Activated T-helper 2 cell treated with anti-CD3 and anti-CD28 coated beads, Interferon-gamma antibody, Interleukin-2, Interleukin-4, amounts not matched to agents 10 μg/mL and 5 μg/mL and 100 μg/mL, durations not matched to agents 14 hours and 24 hours and 36 hours (primary cell): ENCODE results near the gene HS3ST5. TPM values are rescaled to one million over a fixed set of nuclear protein-coding genes. Genes with fewer than 3 reads are reported as not detected.
"Not testable (repeated sequence)": the region's sequence is repeated elsewhere in the genome, so short reads cannot be mapped to it uniquely, and the experiment has no call there.

ENCODE experiments used
- DNase-seq: peaks from one replicate; pipeline ENCODE4 v3.0.0; 2021; ENCODE audit warnings: low spot score
- H3K27ac Mint-ChIP-seq: one replicate; pipeline ENCODE4 v1.8.0; 2021; ENCODE audit warnings: mixed read lengths
- H3K27me3 Mint-ChIP-seq: one replicate; pipeline ENCODE4 v1.8.0; 2021; ENCODE audit warnings: low read depth, mixed read lengths
- H3K36me3 Mint-ChIP-seq: one replicate; pipeline ENCODE4 v1.8.0; 2021; ENCODE audit warnings: low read depth, mixed read lengths
- H3K4me1 Mint-ChIP-seq: one replicate; pipeline ENCODE4 v1.8.0; 2021; ENCODE audit warnings: low read depth, mixed read lengths
- H3K4me3 Mint-ChIP-seq: one replicate; pipeline ENCODE4 v1.8.0; 2021; ENCODE audit warnings: low read depth, mild to moderate bottlenecking, moderate library complexity, mixed read lengths
- H3K9me3 Mint-ChIP-seq: one replicate; pipeline ENCODE4 v1.8.0; 2021; ENCODE audit warnings: mixed read lengths
- intact Hi-C: fragments of 100-400 bp; cut with micrococcal nuclease; formaldehyde crosslinking; loops from one replicate; pipeline ENCODE4 v1.15.1; 2023
- total RNA-seq: library from RNA; stranded (reverse); gene quantifications from 2 replicates; pipeline ENCODE4 v1.2.3, GENCODE V29; 2022

Gene HS3ST5
- total RNA-seq, 1 donor from 2014 or later = not detected

- no peaks in the 10 kb centered on the region for H3K4me1 Mint-ChIP-seq
- no peaks in the 10 kb centered on the region for H3K9me3 Mint-ChIP-seq
- DNase-seq = no peak
- no peak overlapping the region for H3K27ac Mint-ChIP-seq
- intact Hi-C loops = no loop called here
- no peak overlapping the region for H3K4me3 Mint-ChIP-seq
- no peaks in the 10 kb centered on the region for H3K36me3 Mint-ChIP-seq
- no peaks in the 10 kb centered on the region for H3K27me3 Mint-ChIP-seq
These were observed 26.8 kb downstream of the HS3ST5 start for GRCh38 chr6:114315831-114316595.

DNA sequence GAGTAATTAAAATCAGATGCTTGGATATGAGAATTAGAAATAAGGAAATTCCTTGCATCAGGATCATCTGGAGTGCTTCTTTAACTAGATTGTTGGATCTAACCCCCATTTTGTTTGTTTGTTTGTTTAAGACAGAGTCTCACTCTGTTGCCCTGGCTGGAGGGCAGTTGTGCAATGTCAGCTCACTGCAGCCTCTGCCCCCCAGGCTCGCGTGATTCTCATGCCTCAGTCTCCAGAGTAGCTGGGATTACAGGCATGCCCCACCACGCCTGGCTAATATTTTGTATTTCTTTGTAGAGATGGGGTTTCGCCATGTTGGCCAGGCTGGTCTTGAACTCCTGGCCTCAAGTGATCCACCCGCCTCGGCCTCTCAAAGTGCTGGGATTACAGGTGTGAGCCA, 29.0 kb downstream of the HS3ST5 start:
- H3K27ac Mint-ChIP-seq, H3K9me3 Mint-ChIP-seq, DNase-seq, intact Hi-C loops, H3K27me3 Mint-ChIP-seq, H3K4me1 Mint-ChIP-seq, H3K4me3 Mint-ChIP-seq, H3K36me3 Mint-ChIP-seq: not testable (repeated sequence)

DNA sequence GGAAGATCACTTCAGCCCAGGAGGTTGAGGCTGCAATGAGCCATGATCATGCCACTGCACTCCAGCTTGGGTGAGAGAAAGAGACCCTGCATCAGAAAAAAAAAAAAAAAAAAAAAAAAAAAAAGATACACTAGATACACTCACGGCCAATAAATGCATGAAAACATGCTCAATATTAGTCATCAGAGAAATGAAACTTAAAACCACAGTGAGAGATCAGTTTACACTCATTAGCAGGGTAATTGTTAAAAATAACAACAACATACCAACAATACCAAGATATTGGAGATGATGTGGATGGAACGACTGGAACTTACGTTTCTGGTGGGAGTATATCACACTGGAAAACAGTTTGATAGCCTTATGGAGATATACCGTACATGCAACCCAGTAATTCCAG, 29.9 kb downstream of the HS3ST5 start:
- Mint-ChIP-seq H3K36me3 (no peaks in the 10 kb centered on the region), H3K9me3 (no peaks in the 10 kb centered on the region), H3K27ac (no peak overlapping the region), H3K4me1 (no peaks in the 10 kb centered on the region), H3K27me3 (no peaks in the 10 kb centered on the region), H3K4me3 (no peak overlapping the region)
- DNase-seq = no peak
- intact Hi-C loops = no loop called here

GRCh38 chr6:114310053-114310452, 32.8 kb downstream of the HS3ST5 start:
- no peak overlapping the region for H3K27ac Mint-ChIP-seq
- intact Hi-C loops = no loop called here
- no peak overlapping the region for H3K4me3 Mint-ChIP-seq
- H3K27me3 Mint-ChIP-seq = no peaks in the 10 kb centered on the region
- H3K9me3 Mint-ChIP-seq = no peaks in the 10 kb centered on the region
- no peaks in the 10 kb centered on the region for H3K36me3 Mint-ChIP-seq
- H3K4me1 Mint-ChIP-seq = no peaks in the 10 kb centered on the region
- no peak for DNase-seq

- intact Hi-C loops = no loop called here
- no peak overlapping the region for H3K27ac Mint-ChIP-seq
- H3K9me3 Mint-ChIP-seq = no peaks in the 10 kb centered on the region
- H3K36me3 Mint-ChIP-seq = no peaks in the 10 kb centered on the region
- H3K27me3 Mint-ChIP-seq = no peaks in the 10 kb centered on the region
- no peaks in the 10 kb centered on the region for H3K4me1 Mint-ChIP-seq
- H3K4me3 Mint-ChIP-seq = no peak overlapping the region
- no peak for DNase-seq
These were observed 38.4 kb downstream of the HS3ST5 start for GRCh38 chr6:114304304-114304887.

DNA sequence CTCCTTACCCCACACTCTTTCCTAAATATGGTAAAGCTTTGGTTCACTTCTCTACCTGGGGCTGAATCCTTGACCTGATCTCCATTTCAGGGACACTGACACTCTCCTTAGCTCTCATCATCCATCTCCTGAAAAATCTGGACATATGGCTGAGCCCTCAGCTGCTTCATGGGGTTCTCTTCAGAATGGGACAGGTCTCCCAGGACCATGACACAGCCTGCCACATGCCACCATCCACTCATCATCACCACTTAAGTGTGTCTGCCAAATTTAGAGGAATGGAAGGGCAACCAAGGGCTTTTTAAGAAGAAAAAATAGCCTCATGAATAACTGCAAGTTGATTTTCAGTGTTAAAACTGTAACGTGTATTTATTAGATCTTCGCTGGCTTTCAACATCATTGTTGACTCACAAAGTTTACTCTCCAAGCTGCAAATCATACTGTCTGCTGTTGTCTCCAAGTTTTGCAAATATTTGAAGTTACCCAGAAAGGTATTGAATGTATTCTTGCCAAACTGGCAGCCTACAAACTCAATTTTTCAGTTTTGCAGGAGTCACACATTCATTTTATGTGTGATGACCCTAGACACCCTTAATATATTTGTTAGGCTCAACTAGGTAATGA, 41.1 kb downstream of the HS3ST5 start:
- H3K4me3 Mint-ChIP-seq = no peak overlapping the region
- no peaks in the 10 kb centered on the region for H3K36me3 Mint-ChIP-seq
- no peak for DNase-seq
- H3K9me3 Mint-ChIP-seq = no peaks in the 10 kb centered on the region
- H3K27ac Mint-ChIP-seq = no peak overlapping the region
- intact Hi-C loops = no loop called here
- H3K4me1 Mint-ChIP-seq = no peaks in the 10 kb centered on the region
- no peaks in the 10 kb centered on the region for H3K27me3 Mint-ChIP-seq

DNA sequence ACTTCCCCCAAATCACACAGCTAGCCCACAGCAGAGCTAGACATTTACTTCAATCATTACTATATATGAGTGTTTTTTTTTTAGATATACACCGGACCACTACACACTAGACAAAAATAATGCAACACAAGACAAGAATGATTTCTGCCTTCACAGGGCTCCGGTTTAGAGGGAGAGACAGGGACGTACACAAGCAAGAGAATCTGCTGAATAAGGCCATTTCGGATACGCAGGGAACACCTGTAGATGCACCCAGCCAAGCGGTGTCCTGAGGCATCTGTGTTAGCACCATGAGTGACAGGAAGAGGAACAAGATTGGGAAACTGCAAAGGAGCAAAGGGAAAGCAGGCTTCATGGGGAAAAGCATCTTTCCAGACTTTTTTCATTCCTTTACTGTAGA, 45.7 kb downstream of the HS3ST5 start:
- no peak for DNase-seq
- Mint-ChIP-seq H3K27ac (no peak overlapping the region), H3K27me3 (no peaks in the 10 kb centered on the region), H3K36me3 (no peaks in the 10 kb centered on the region), H3K4me3 (no peak overlapping the region), H3K9me3 (no peaks in the 10 kb centered on the region), H3K4me1 (no peaks in the 10 kb centered on the region)
- intact Hi-C loops = no loop called here

GRCh38 chr6:114292431-114292830, 50.4 kb downstream of the HS3ST5 start:
- Mint-ChIP-seq H3K36me3 (no peaks in the 10 kb centered on the region), H3K4me3 (no peak overlapping the region), H3K9me3 (no peaks in the 10 kb centered on the region), H3K27me3 (no peaks in the 10 kb centered on the region), H3K27ac (no peak overlapping the region), H3K4me1 (no peaks in the 10 kb centered on the region)
- intact Hi-C loops = no loop called here
- no peak for DNase-seq

DNA sequence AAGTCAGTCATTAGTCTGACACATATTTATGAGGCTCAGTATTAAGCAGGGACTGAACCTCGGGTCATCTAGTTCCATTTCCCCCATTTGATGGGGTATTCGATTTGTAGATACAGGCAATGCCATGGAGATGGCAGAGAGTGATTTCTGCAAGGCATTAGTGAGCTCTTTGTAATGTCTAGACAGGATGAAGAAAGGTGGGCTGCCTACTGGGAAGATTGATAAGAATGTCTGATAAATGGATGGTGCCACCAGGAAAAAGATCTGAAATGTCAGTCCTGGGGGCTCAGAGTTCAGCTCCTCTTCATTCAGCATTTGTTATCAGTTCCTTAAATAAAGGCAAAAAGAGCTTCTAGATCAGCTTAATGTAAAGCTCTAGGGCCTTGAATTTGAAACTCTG, 51.4 kb downstream of the HS3ST5 start:
- Mint-ChIP-seq H3K36me3 (no peaks in the 10 kb centered on the region), H3K9me3 (no peaks in the 10 kb centered on the region), H3K4me1 (no peaks in the 10 kb centered on the region), H3K27me3 (no peaks in the 10 kb centered on the region), H3K4me3 (no peak overlapping the region), H3K27ac (no peak overlapping the region)
- intact Hi-C loops = no loop called here
- DNase-seq = no peak

DNA sequence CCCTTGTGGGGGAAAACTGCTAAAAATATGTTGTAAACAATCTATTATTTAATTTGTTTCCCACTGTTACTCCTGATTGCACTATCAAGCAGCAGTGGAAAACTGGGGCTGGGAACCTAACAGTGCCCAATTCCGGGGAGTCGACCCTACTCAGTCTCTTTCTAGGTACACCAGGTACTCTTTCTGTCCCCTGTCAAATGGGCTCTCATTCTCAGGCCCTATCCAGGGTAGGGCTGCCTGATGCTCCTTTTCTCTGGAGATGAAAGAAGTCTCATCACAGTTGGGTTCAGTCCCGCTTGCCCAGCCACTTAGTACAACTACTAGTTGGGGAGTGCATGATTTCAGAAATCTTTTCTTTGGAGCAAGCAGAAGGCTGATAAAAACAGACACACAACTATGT, 52.0 kb downstream of the HS3ST5 start:
- no peaks in the 10 kb centered on the region for H3K36me3 Mint-ChIP-seq
- no peaks in the 10 kb centered on the region for H3K9me3 Mint-ChIP-seq
- no peaks in the 10 kb centered on the region for H3K4me1 Mint-ChIP-seq
- DNase-seq = no peak
- H3K27me3 Mint-ChIP-seq = no peaks in the 10 kb centered on the region
- no peak overlapping the region for H3K4me3 Mint-ChIP-seq
- intact Hi-C loops = no loop called here
- H3K27ac Mint-ChIP-seq = no peak overlapping the region

DNA sequence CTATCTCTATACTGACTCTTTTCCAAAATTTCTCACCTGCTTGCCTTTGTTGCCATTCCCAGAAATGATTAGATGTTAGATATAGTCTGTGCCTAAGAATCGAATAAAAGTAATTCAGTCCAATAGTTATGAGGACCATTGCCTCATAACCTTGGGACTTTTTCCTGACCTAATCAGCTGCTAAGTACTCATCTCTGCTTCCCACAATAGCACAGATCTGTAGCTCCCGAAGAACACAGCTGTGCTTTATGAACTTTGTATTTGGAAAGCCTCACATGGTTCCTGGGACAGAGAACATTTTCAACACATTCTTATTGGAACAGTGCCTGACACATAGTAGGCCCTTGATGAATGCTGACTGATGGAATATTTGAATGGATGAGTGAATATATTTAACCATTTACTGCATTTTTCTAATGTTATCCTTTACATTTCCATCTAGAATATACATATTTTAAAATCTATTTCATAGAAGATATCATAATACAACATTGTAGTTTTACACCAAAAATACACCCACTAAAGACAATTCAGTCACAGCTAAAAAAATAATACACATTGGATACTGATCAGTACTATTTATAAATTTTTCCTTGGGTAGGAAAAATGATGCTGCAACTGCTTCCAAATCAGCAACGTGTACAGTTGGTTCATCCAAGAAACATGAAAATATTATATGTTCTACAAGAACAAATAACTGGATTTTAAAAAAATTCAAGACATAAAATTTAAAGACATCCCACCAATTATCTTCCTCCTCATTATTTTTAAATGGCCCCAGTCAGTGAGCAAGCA, 53.9 kb downstream of the HS3ST5 start:
- no peak overlapping the region for H3K27ac Mint-ChIP-seq
- intact Hi-C loops = no loop called here
- no peaks in the 10 kb centered on the region for H3K9me3 Mint-ChIP-seq
- no peaks in the 10 kb centered on the region for H3K27me3 Mint-ChIP-seq
- no peak overlapping the region for H3K4me3 Mint-ChIP-seq
- H3K36me3 Mint-ChIP-seq = no peaks in the 10 kb centered on the region
- no peaks in the 10 kb centered on the region for H3K4me1 Mint-ChIP-seq
- DNase-seq = no peak

DNA sequence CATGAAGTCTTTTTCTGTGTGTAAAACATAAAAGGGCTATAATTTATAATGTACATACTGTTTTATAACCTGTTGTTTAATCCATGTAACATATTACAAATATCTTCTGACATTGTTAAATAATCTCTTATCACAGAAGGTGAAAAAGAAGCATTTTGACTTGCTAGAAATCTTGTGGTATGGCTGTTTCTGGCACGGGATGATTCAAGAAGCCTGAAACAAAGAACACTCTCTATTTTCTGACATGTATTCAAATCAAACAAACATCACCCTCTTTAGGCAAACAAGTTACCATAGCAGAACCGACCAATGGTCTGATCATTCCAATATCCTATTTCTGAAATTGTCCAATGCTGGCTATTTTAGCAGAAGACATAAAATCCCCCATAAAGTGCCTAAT, 55.4 kb downstream of the HS3ST5 start:
- Mint-ChIP-seq H3K27me3 (peaks cover 2% of the 10 kb centered on the region), H3K36me3 (no peaks in the 10 kb centered on the region), H3K4me1 (no peaks in the 10 kb centered on the region), H3K27ac (no peak overlapping the region), H3K4me3 (no peak overlapping the region), H3K9me3 (no peaks in the 10 kb centered on the region)
- intact Hi-C loops = no loop called here
- no peak for DNase-seq

DNA sequence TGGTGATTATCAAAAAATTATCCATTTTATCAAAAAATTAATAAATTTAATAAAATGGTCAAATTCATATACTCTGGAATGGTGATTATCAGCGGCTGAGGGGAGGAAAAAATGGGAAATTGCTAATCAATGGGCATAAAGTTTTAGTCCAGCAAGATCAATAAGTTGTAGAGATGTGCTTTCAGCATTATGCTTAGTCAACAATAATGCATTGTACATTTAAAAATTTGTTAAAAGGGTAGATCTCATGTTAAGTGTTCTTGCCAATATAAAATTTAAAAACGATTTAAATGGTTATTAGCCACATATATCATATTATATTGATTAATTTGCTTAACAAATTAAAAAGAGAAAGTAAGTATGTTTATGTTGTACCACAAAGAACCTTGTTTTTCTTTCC, 56.6 kb downstream of the HS3ST5 start:
- Mint-ChIP-seq H3K27me3 (peaks cover 3% of the 10 kb centered on the region), H3K9me3 (no peaks in the 10 kb centered on the region)

More for the DNA sequence above, 56.6 kb downstream of the HS3ST5 start:
- H3K27ac Mint-ChIP-seq = no peak overlapping the region
- intact Hi-C loops = no loop called here
- DNase-seq = no peak
- no peaks in the 10 kb centered on the region for H3K4me1 Mint-ChIP-seq
- no peaks in the 10 kb centered on the region for H3K36me3 Mint-ChIP-seq
- no peak overlapping the region for H3K4me3 Mint-ChIP-seq
